ENCODE measurements around the gene EXOSC7. TPM values are rescaled to one million over a fixed set of nuclear protein-coding genes. Genes with fewer than 3 reads are reported as not detected.

EXOSC7 gene
- total RNA-seq, 6 donors from 2014 or later, result 35.8 to 55.5 (median 41.1) TPM

DNA sequence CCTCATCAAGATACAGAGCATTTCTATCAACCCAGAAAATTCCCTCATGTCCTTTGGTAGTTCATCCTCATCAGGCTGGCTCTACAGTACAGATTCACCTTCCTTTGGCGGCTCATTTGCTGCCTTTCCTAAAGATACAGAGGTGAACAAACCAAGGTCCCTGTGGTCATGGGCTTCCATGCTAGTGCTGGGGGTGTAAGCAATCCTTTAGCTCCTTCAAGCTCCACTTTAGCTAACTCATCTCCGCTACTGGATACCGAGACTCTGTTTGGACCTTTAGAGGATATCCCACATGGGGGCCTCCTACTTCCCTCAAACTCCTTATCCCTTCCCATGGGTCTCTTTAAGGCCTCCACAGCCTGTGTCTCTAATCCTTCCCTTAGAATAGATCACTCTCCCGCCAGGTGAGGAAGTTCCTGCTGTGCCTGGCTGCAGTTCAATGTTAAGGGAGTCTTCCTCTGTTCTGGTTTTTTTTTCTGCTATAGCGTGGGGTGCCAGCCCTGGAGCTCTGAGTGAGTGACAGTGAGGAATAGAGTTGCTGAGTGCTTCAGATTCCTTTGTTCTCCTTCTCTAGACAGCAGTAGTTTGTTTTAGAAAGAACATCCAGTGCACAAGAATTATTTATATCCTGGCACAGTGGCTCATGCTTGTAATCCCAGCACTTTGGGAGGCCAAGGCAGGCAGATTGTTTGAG lies 80.7 kb downstream of the EXOSC7 start:
- Histone ChIP-seq H3K36me3 (no peaks in the 10 kb centered on the region), H3K27me3 (no peaks in the 10 kb centered on the region), H3K4me1 (peaks cover 17 to 26% (median 23%) of the 10 kb centered on the region in 4 donors), H3K9me3 (no peaks in the 10 kb centered on the region), H3K4me3 (no peak overlapping the region), H3K27ac (peak overlapping the region; percentile 12 to 69 (median 38))
- TF ChIP-seq POLR2A (IDR thresholded peaks at IDR 0.05) (no peak), POLR2AphosphoS5 (IDR thresholded peaks at IDR 0.05) (no peak), EP300 (IDR thresholded peaks at IDR 0.05) (no peak)
- TF ChIP-seq, protein P1, sequence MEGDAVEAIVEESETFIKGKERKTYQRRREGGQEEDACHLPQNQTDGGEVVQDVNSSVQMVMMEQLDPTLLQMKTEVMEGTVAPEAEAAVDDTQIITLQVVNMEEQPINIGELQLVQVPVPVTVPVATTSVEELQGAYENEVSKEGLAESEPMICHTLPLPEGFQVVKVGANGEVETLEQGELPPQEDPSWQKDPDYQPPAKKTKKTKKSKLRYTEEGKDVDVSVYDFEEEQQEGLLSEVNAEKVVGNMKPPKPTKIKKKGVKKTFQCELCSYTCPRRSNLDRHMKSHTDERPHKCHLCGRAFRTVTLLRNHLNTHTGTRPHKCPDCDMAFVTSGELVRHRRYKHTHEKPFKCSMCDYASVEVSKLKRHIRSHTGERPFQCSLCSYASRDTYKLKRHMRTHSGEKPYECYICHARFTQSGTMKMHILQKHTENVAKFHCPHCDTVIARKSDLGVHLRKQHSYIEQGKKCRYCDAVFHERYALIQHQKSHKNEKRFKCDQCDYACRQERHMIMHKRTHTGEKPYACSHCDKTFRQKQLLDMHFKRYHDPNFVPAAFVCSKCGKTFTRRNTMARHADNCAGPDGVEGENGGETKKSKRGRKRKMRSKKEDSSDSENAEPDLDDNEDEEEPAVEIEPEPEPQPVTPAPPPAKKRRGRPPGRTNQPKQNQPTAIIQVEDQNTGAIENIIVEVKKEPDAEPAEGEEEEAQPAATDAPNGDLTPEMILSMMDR (IDR thresholded peaks at IDR 0.05), result no peak
- WGBS, 2 donors, result 56 to 80% methylated on average over 4 to 5 of the region's 5 CpGs
- ATAC-seq (ENCODE audit: low FRiP score in 2 of 2) (peak in 1 of 2 donors; percentile 41), DNase-seq (no peak)

DNA sequence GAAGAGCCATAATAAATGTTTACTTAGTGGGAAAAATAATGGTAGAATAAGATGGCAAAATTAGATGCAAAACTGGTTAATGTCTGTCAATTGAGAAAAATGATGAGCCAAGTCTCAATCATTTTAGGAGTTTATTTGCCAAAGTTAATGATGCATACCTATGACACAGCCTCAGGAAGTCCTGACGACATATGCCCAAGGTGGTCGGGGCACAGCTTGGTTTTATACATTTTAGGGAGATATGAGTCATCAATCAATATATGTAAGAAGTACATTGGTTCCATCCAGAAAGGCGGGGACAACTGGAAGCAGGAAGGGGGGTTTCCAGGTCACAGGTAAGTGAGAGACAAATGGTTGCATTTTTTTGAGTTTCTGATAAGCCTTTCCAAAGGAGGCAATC lies 81.5 kb downstream of the EXOSC7 start:
- 76 to 89% methylated on average over 3 of the region's 3 CpGs for WGBS, 2 donors
- Histone ChIP-seq H3K27me3 (no peaks in the 10 kb centered on the region), H3K27ac (peak overlapping the region in 2 of 4 donors; percentile 12 to 63), H3K36me3 (no peaks in the 10 kb centered on the region), H3K9me3 (no peaks in the 10 kb centered on the region), H3K4me1 (peaks cover 20 to 26% (median 24%) of the 10 kb centered on the region in 4 donors), H3K4me3 (no peak overlapping the region)
- ATAC-seq (ENCODE audit: low FRiP score in 2 of 2), result no peak
- no peak for DNase-seq
- TF ChIP-seq POLR2A (IDR thresholded peaks at IDR 0.05), result no peak
- TF ChIP-seq EP300 (IDR thresholded peaks at IDR 0.05), result no peak
- TF ChIP-seq POLR2AphosphoS5 (IDR thresholded peaks at IDR 0.05), result no peak
- TF ChIP-seq, protein P1 (IDR thresholded peaks at IDR 0.05), result no peak

DNA sequence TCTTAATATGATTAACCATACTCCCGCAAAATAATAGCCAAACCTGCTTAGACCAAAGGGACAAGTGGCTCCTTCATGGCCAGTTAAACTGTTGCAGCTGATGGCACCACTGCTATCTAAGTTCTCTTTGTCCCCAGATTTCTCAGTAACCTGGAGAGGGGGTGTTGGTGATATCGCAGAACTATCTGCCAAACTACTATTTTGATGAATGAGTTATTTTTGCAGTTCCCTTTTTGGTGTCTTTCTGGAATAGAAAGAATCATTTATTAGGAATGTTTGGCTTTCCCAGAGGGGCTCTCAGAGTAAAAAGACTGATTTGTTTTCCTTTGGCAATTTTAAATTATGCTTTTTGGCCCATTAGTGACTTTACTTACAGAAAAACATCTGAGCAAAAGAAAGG lies 83.1 kb downstream of the EXOSC7 start:
- 84 to 94% methylated on average over 2 of the region's 2 CpGs for WGBS, 2 donors
- no peak overlapping the region for H3K27ac ChIP-seq
- H3K27me3 ChIP-seq, result no peaks in the 10 kb centered on the region
- ATAC-seq (ENCODE audit: low FRiP score in 2 of 2), result no peak
- no peaks in the 10 kb centered on the region for H3K36me3 ChIP-seq
- no peak for TF ChIP-seq POLR2A (IDR thresholded peaks at IDR 0.05)
- no peak for TF ChIP-seq POLR2AphosphoS5 (IDR thresholded peaks at IDR 0.05)
- no peak for TF ChIP-seq EP300 (IDR thresholded peaks at IDR 0.05)
- TF ChIP-seq, protein P1 (IDR thresholded peaks at IDR 0.05), result no peak
- H3K4me1 ChIP-seq, result peaks cover 21 to 36% (median 30%) of the 10 kb centered on the region in 4 donors
- no peaks in the 10 kb centered on the region for H3K9me3 ChIP-seq
- no peak for DNase-seq
- H3K4me3 ChIP-seq, result no peak overlapping the region

DNA sequence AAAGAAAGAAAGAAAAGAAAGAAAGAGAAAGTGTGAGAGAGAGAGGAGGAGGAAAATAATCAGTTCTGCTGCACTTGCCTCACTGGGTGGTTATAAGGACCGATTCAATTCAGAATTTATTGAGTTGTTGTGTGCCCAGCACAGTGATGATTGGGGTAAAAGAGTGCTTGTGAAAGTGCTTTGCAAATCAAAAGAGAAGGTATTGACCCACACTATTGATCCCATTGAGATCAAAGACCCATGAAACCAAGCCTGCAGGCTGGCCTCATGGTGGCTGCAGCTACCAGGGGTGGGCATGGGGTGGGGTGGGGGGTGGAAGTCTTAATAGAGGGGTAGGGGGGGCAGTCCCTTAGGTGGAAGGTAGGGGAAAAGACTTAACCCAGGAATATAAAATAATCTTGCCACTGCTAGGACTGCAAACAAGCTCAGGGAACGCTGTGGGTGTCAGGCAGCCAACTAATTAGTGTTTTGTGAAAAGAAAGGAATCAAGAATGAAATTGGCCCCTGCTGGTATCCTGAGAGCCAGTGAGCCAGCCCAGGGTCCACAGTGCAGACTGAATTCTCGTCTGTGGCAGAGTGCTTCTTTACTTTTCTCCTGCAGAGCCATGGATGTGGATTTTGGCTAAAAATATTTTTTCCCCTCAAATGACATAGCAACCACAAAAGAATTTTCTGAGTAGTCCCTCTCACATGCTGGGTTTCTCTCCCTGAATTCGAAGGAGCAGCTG lies 84.3 kb downstream of the EXOSC7 start:
- Histone ChIP-seq H3K36me3 (no peaks in the 10 kb centered on the region), H3K4me1 (peaks cover 18 to 42% (median 34%) of the 10 kb centered on the region in 4 donors), H3K9me3 (no peaks in the 10 kb centered on the region), H3K4me3 (no peak overlapping the region), H3K27ac (no peak overlapping the region), H3K27me3 (no peaks in the 10 kb centered on the region)
- 75 to 76% methylated on average over 4 of the region's 4 CpGs for WGBS, 2 donors
- DNase-seq (no peak), ATAC-seq (ENCODE audit: low FRiP score in 2 of 2) (no peak)
- no peak for TF ChIP-seq EP300 (IDR thresholded peaks at IDR 0.05)

Small RNAs within 50 kb of the gene (small RNA-seq; reads per million reads assigned to genes)
- gene RNU5B-3P, result 0 reads per million in 4 donors

Other genes starting within 250 kb of the EXOSC7 start
- 1 to 10 TPM; 2.1 to 8.8 (median 2.9) TPM for gene ZNF501, start 246.6 kb upstream of the EXOSC7 start, total RNA-seq
- 10 to 100 TPM in 4 of 6 donors, 1 to 10 TPM in 2; 8.3 to 26.5 (median 17.6) TPM for gene KIAA1143, start 214.6 kb upstream of the EXOSC7 start, total RNA-seq
- gene KIF15, start 214.4 kb upstream of the EXOSC7 start, total RNA-seq, result 1 to 10 TPM in 2 of 6 donors, under 1 TPM in 3, not detected in 1; 0.69 to 2.3 (median 0.89) TPM
- gene TMEM42, start 114.3 kb upstream of the EXOSC7 start, total RNA-seq, result 10 to 100 TPM in 3 of 6 donors, 1 to 10 TPM in 3; 6.3 to 19.5 (median 11.0) TPM
- gene TGM4, start 101.6 kb upstream of the EXOSC7 start, total RNA-seq, result not detected
- gene ZDHHC3, start 70 bp upstream of the EXOSC7 start, total RNA-seq, result 100 to 1,000 TPM in 5 of 6 donors, 10 to 100 TPM in 1; 98.0 to 179 (median 115) TPM
- gene CLEC3B, start 50.1 kb downstream of the EXOSC7 start, total RNA-seq, result 100 to 1,000 TPM in 4 of 6 donors, 10 to 100 TPM in 1, 1 to 10 TPM in 1; 6.3 to 332 (median 140) TPM
- 10 to 100 TPM in 5 of 6 donors, 1 to 10 TPM in 1; 9.9 to 32.7 (median 19.2) TPM for gene CDCP1, start 170.1 kb downstream of the EXOSC7 start, total RNA-seq